ENCODE measurements around the gene SCNN1B.

DNA sequence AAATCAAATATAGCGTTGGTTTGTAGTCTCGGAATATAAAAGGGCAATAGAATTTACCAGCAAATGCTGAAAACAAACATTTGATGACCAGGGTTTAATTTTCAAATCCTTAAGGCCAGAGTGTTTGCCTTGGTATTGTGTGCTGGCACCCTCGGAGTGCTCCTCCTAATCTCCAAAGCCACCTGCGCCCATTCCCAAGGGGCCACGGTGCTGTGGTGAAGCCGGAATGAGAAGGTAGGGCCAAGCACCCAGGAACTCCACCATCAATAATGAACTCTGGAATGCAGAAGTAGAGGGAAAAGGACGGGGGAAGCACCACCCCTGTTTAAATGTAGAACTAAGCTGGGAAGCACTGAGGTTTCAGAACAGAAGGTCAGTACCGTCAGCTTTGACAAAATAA lies 99.0 kb downstream of the SCNN1B start:
- TF ChIP-seq, protein P1, sequence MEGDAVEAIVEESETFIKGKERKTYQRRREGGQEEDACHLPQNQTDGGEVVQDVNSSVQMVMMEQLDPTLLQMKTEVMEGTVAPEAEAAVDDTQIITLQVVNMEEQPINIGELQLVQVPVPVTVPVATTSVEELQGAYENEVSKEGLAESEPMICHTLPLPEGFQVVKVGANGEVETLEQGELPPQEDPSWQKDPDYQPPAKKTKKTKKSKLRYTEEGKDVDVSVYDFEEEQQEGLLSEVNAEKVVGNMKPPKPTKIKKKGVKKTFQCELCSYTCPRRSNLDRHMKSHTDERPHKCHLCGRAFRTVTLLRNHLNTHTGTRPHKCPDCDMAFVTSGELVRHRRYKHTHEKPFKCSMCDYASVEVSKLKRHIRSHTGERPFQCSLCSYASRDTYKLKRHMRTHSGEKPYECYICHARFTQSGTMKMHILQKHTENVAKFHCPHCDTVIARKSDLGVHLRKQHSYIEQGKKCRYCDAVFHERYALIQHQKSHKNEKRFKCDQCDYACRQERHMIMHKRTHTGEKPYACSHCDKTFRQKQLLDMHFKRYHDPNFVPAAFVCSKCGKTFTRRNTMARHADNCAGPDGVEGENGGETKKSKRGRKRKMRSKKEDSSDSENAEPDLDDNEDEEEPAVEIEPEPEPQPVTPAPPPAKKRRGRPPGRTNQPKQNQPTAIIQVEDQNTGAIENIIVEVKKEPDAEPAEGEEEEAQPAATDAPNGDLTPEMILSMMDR (IDR thresholded peaks at IDR 0.05), result no peak
- no peak for TF ChIP-seq POLR2A (IDR thresholded peaks at IDR 0.05)

Data from body of pancreas (tissue), 4 donors.